HepG2 (cell line): Measurements from ENCODE around the gene THUMPD1. TPM values are rescaled to one million over a fixed set of nuclear protein-coding genes. Genes with fewer than 3 reads are reported as not detected.

ENCODE experiments used
- ATAC-seq: fragments of 200-7000 bp; cut with Tn5 transposase; 3 replicates; pipeline ENCODE4 v1.9.1; 2020; ENCODE audit warnings: mild to moderate bottlenecking, moderate library complexity
- BruUV-seq: library from RNA; stranded (reverse); fragments of 400-500 nt; replicated peaks from 2 replicates; lab custom pipeline; 2021; lab: Mats Ljungman, UMichigan
- CTCF ChIA-PET: fragments of 300-600 bp; formaldehyde crosslinking; extraction: SDS; loops from one replicate; lab custom pipeline; 2021; ENCODE audit warnings: low total read pairs, inconsistent platforms, low intra/inter-chr PET ratio; lab: Yijun Ruan, JAX
- POLR2A ChIA-PET: fragments of 350-600 bp; sonication (Branson Sonifier 250); formaldehyde crosslinking; loops from one replicate; lab custom pipeline; 2020; ENCODE audit warnings: antibody characterized with exemption, inconsistent platforms; lab: Yijun Ruan, JAX
- DNase-seq: peaks from one replicate; pipeline ENCODE4 v3.0.0-alpha.2; 2015; ENCODE audit warnings: low spot score
- FAIRE-seq: peaks from 3 replicates; lab custom pipeline; 2011; peaks lifted over from hg19 to GRCh38; lab: Jason Lieb, UNC
- H2AFZ ChIP-seq: one replicate; pipeline ENCODE4 v1.6.1; 2011; ENCODE audit warnings: low read length, inconsistent platforms
- H3K27ac ChIP-seq: fragments of 300-600 bp; 3 replicates; pipeline ENCODE4 v1.8.0; 2011; ENCODE audit warnings: mixed run types, mild to moderate bottlenecking, mixed read lengths, low read length, inconsistent platforms; ENCODE audit not compliant: insufficient read depth; ENCODE audit errors: extremely low read length
- H3K27me3 ChIP-seq, 2 experiments: fragments of 200-600 bp in 1 of 2; 2 replicates in 1 of 2; 3 replicates in 1 of 2; pipeline versions ENCODE4 v1.6.0 to v1.8.0; 2011; ENCODE audit warnings: low read length in 2 of 2, mild to moderate bottlenecking in 2 of 2, moderate library complexity in 2 of 2, inconsistent platforms in 1 of 2; ENCODE audit not compliant: insufficient read depth in 2 of 2, control insufficient read depth in 1 of 2
- H3K36me3 ChIP-seq, 2 experiments: fragments of 200-600 bp in 1 of 2; replicated peaks in 1 of 2; 2 replicates in 1 of 2; 3 replicates in 1 of 2; pipeline versions ENCODE4 v1.5.1 to v1.8.0; 2011; ENCODE audit warnings: low read length in 2 of 2, inconsistent platforms in 1 of 2; ENCODE audit not compliant: insufficient read depth in 2 of 2, control insufficient read depth in 1 of 2
- H3K4me1 ChIP-seq: 2 replicates; pipeline ENCODE4 v1.5.1; 2012; ENCODE audit warnings: low read length, inconsistent platforms; ENCODE audit not compliant: insufficient read depth
- H3K4me2 ChIP-seq: 2 replicates; pipeline ENCODE4 v1.6.0; 2011; ENCODE audit warnings: low read depth, low read length, inconsistent platforms
- H3K4me3 ChIP-seq, 3 experiments: fragments of 200-600 bp in 1 of 3; sonication (generic), shearing (Covaris generic) in 1 of 3; replicated peaks in 1 of 3; 2 replicates each; pipeline ENCODE4 v1.5.1; 2011 to 2016; ENCODE audit warnings: low read length in 3 of 3, inconsistent platforms in 2 of 3, low read depth in 2 of 3, mild to moderate bottlenecking in 2 of 3, control low read depth in 1 of 3, mixed read lengths in 1 of 3; ENCODE audit not compliant: insufficient read depth in 1 of 3
- H3K79me2 ChIP-seq: one replicate; pipeline ENCODE4 v1.6.1; 2011; ENCODE audit warnings: low read length, inconsistent platforms; ENCODE audit not compliant: insufficient read depth
- H3K9ac ChIP-seq: 2 replicates; pipeline ENCODE4 v1.6.0; 2011; ENCODE audit warnings: mild to moderate bottlenecking, low read depth, low read length, inconsistent platforms; ENCODE audit not compliant: insufficient read depth
- H3K9me3 ChIP-seq: 2 replicates; pipeline ENCODE4 v1.5.1; 2012; ENCODE audit warnings: mild to moderate bottlenecking, low read length
- H4K20me1 ChIP-seq: 2 replicates; pipeline ENCODE4 v1.6.0; 2011; ENCODE audit warnings: inconsistent platforms, mild to moderate bottlenecking, low read length, moderate library complexity; ENCODE audit not compliant: insufficient read depth
- GZF1 ChIP-seq: sonication (generic); formaldehyde crosslinking; IDR thresholded peaks from 2 replicates; pipeline ENCODE4 v1.5.1; 2020; ENCODE audit warnings: mild to moderate bottlenecking, missing genetic modification reagents
- HNRNPK ChIP-seq: fragments of 200-400 bp; formaldehyde crosslinking; IDR thresholded peaks from 2 replicates; pipeline ENCODE4 v1.6.1; 2018; ENCODE audit warnings: low read length, low read depth, moderate library complexity, mild to moderate bottlenecking; ENCODE audit not compliant: poor library complexity, severe bottlenecking
- PHF21A ChIP-seq: sonication (generic); formaldehyde crosslinking; IDR thresholded peaks from 2 replicates; pipeline ENCODE4 v1.5.0; 2020; ENCODE audit warnings: mild to moderate bottlenecking, missing genetic modification reagents
- ZNF441 ChIP-seq: sonication (generic); formaldehyde crosslinking; IDR thresholded peaks from 2 replicates; pipeline ENCODE4 v1.7.0; 2021; ENCODE audit warnings: missing genetic modification reagents, borderline replicate concordance
- ZNF629 ChIP-seq: sonication (generic); formaldehyde crosslinking; conservative IDR thresholded peaks from 2 replicates; pipeline ENCODE4 v1.5.0; 2020; ENCODE audit warnings: missing genetic modification reagents
- in situ Hi-C: cut with HindIII; loops from 2 replicates; pipeline ENCODE4 v1.10.0; 2017; ENCODE audit warnings: low pct_unique_long_range_greater_than_20kb; ENCODE audit not compliant: extremely low pct_ligation_motif_present
- intact Hi-C: fragments of 100-400 bp; cut with micrococcal nuclease; formaldehyde crosslinking; loops from one replicate; pipeline ENCODE4 v1.10.0; 2022; ENCODE audit not compliant: unreplicated experiment
- polyA plus RNA-seq, 8 experiments: library from polyadenylated mRNA; depleted of rRNA in 3 of 8; stranded (reverse) in 7 of 8; unstranded in 1 of 8; fragments of >200 nt; fragmentation: Illumina TruSeq in 4 of 8; extraction: Trizol in 4 of 8; gene quantifications; 2 replicates each; pipeline versions ENCODE4 v1.2.1 to v1.2.3, GENCODE V29; 2011 to 2016; ENCODE audit warnings: low read depth in 4 of 8, missing spikeins in 1 of 8, mixed read lengths in 1 of 8; ENCODE audit not compliant: insufficient read depth in 1 of 8
- total RNA-seq, 5 experiments: library from RNA; depleted of rRNA; stranded (reverse); fragments of >200 nt; fragmentation: Illumina TruSeq; extraction: Trizol; gene quantifications; 2 replicates each; pipeline ENCODE4 v1.2.3, GENCODE V29; 2016; ENCODE audit warnings: low read depth in 1 of 5
- TF ChIP-seq, protein P1 (sequence below): sonication (generic); formaldehyde crosslinking; IDR thresholded peaks from 2 replicates; pipeline ENCODE4 v1.9.0; 2021; ENCODE audit warnings: missing genetic modification reagents, borderline replicate concordance
- TF ChIP-seq, protein P2 (sequence below): IDR thresholded peaks from 2 replicates; pipeline ENCODE4 v1.6.1; 2016
- TF ChIP-seq, protein P3 (sequence below): sonication (generic); formaldehyde crosslinking; IDR thresholded peaks from 2 replicates; pipeline ENCODE4 v1.5.1; 2020; ENCODE audit warnings: missing genetic modification reagents, mild to moderate bottlenecking, borderline replicate concordance
- TF ChIP-seq, protein P4 (sequence below): sonication (generic); formaldehyde crosslinking; IDR thresholded peaks from 2 replicates; pipeline ENCODE4 v1.4.0; 2020; ENCODE audit warnings: low read depth, mild to moderate bottlenecking, missing genetic modification reagents
- TF ChIP-seq, protein P5 (sequence below): sonication (generic); formaldehyde crosslinking; IDR thresholded peaks from 2 replicates; pipeline ENCODE4 v1.4.0; 2020; ENCODE audit warnings: missing genetic modification reagents

The THUMPD1 gene
- total and polyA plus RNA-seq, 2 of the 13 experiments (the other 11 are each of a cell fraction or from before 2014, with no cell fraction given) = 22.7 to 69.1 TPM

DNA sequence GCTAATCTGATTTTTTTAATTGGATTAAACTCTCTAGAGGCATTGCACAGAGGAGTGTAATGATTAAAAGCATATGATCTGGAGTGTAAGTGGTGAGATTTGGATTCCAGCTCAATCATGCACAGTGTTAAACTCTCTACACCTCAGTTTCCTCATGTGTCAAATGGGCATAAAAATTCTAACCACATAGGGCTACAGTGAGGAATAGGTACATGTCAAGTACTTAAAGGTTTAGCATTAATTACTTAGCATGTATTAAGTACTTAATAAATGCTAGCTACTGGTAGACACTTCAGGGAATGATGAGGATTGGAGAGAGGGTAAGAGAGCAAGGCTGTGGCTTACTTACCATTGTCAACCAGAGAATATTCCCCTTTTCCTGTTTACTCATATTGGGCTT, 47.5 kb upstream of the THUMPD1 start:
- Histone ChIP-seq H3K9ac (no peak overlapping the region), H3K79me2 (no peaks in the 10 kb centered on the region), H4K20me1 (no peaks in the 10 kb centered on the region), H3K4me2 (no peak overlapping the region), H3K4me1 (no peaks in the 10 kb centered on the region), H3K9me3 (no peaks in the 10 kb centered on the region), H2AFZ (no peak overlapping the region), H3K27ac (no peak overlapping the region), H3K4me3 (no peak overlapping the region), H3K27me3 (no peaks in the 10 kb centered on the region), H3K36me3 (peaks cover 0 to 3% of the 10 kb centered on the region in 2 experiments; a peak in 3 of 5 replicates)
- no TSS peak for BruUV-seq
- TF ChIP-seq ZNF441 (CRISPR knock-in tag) (no peak), PHF21A (no peak), ZNF629 (CRISPR knock-in tag) (0 out of 2 replicates have a peak, but pooled peaks have one; percentile 20), HNRNPK (no peak), GZF1 (CRISPR knock-in tag) (no peak)
- TF ChIP-seq, protein P1, sequence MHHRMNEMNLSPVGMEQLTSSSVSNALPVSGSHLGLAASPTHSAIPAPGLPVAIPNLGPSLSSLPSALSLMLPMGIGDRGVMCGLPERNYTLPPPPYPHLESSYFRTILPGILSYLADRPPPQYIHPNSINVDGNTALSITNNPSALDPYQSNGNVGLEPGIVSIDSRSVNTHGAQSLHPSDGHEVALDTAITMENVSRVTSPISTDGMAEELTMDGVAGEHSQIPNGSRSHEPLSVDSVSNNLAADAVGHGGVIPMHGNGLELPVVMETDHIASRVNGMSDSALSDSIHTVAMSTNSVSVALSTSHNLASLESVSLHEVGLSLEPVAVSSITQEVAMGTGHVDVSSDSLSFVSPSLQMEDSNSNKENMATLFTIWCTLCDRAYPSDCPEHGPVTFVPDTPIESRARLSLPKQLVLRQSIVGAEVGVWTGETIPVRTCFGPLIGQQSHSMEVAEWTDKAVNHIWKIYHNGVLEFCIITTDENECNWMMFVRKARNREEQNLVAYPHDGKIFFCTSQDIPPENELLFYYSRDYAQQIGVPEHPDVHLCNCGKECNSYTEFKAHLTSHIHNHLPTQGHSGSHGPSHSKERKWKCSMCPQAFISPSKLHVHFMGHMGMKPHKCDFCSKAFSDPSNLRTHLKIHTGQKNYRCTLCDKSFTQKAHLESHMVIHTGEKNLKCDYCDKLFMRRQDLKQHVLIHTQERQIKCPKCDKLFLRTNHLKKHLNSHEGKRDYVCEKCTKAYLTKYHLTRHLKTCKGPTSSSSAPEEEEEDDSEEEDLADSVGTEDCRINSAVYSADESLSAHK (CRISPR knock-in tag) = no peak
- FAIRE-seq (no peak), ATAC-seq (no peak), DNase-seq (no peak)
- in situ Hi-C loops = no loop called here
- ChIA-PET CTCF (no interaction called here), POLR2A (interaction anchor here (0.7 kb wide), 1 partner anchor 17 kb away, joined by 3 read pairs; the partner anchor contains the start of gene ERI2)
- intact Hi-C loops = no loop called here

DNA sequence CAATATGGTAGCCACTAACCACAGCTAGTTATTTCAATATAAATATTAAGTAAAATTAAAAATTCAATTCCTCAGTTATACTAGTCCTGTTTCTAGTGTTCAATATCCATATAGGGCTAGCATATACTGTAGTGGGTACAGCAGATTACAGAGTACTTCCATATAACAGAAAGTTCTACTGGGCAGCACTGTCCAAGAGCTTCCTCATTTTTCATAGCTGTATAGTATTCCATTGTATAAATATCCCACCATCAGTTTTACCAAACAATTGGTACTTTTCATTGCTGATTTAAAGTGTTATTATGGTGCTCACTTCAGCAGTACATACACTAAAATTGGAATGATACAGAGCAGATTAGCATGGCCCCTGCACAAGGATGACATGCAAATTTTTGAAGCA, 42.6 kb upstream of the THUMPD1 start:
- in situ Hi-C loops (no loop called here), intact Hi-C loops (no loop called here)
- Histone ChIP-seq H3K27ac (no peak overlapping the region), H3K9ac (no peak overlapping the region), H3K4me2 (no peak overlapping the region), H3K4me3 (no peak overlapping the region), H4K20me1 (no peaks in the 10 kb centered on the region), H3K79me2 (no peaks in the 10 kb centered on the region), H3K36me3 (peaks cover 7 to 16% of the 10 kb centered on the region in 2 experiments; a peak in 4 of 5 replicates), H3K27me3 (no peaks in the 10 kb centered on the region), H3K9me3 (no peaks in the 10 kb centered on the region), H3K4me1 (no peaks in the 10 kb centered on the region), H2AFZ (no peak overlapping the region)
- CTCF ChIA-PET = no interaction called here
- DNase-seq = no peak
- no peak for ATAC-seq
- FAIRE-seq = no peak
- BruUV-seq = no TSS peak
- POLR2A ChIA-PET = no interaction called here
- TF ChIP-seq, protein P2, sequence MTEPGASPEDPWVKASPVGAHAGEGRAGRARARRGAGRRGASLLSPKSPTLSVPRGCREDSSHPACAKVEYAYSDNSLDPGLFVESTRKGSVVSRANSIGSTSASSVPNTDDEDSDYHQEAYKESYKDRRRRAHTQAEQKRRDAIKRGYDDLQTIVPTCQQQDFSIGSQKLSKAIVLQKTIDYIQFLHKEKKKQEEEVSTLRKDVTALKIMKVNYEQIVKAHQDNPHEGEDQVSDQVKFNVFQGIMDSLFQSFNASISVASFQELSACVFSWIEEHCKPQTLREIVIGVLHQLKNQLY (CRISPR knock-in tag) = no peak
- TF ChIP-seq, protein P3, sequence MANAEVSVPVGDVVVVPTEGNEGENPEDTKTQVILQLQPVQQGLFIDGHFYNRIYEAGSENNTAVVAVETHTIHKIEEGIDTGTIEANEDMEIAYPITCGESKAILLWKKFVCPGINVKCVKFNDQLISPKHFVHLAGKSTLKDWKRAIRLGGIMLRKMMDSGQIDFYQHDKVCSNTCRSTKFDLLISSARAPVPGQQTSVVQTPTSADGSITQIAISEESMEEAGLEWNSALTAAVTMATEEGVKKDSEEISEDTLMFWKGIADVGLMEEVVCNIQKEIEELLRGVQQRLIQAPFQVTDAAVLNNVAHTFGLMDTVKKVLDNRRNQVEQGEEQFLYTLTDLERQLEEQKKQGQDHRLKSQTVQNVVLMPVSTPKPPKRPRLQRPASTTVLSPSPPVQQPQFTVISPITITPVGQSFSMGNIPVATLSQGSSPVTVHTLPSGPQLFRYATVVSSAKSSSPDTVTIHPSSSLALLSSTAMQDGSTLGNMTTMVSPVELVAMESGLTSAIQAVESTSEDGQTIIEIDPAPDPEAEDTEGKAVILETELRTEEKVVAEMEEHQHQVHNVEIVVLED = no peak
- TF ChIP-seq, protein P4, sequence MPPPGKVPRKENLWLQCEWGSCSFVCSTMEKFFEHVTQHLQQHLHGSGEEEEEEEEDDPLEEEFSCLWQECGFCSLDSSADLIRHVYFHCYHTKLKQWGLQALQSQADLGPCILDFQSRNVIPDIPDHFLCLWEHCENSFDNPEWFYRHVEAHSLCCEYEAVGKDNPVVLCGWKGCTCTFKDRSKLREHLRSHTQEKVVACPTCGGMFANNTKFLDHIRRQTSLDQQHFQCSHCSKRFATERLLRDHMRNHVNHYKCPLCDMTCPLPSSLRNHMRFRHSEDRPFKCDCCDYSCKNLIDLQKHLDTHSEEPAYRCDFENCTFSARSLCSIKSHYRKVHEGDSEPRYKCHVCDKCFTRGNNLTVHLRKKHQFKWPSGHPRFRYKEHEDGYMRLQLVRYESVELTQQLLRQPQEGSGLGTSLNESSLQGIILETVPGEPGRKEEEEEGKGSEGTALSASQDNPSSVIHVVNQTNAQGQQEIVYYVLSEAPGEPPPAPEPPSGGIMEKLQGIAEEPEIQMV (CRISPR knock-in tag) = no peak
- TF ChIP-seq, protein P5, sequence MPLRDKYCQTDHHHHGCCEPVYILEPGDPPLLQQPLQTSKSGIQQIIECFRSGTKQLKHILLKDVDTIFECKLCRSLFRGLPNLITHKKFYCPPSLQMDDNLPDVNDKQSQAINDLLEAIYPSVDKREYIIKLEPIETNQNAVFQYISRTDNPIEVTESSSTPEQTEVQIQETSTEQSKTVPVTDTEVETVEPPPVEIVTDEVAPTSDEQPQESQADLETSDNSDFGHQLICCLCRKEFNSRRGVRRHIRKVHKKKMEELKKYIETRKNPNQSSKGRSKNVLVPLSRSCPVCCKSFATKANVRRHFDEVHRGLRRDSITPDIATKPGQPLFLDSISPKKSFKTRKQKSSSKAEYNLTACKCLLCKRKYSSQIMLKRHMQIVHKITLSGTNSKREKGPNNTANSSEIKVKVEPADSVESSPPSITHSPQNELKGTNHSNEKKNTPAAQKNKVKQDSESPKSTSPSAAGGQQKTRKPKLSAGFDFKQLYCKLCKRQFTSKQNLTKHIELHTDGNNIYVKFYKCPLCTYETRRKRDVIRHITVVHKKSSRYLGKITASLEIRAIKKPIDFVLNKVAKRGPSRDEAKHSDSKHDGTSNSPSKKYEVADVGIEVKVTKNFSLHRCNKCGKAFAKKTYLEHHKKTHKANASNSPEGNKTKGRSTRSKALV (CRISPR knock-in tag) = no peak
